Mesenteric fat pad (tissue), 1 donor: ENCODE data around the gene PSPN. TPM values are rescaled to one million over a fixed set of nuclear protein-coding genes. Genes with fewer than 3 reads are reported as not detected.

Experiments
- DNase-seq: peaks from one replicate; pipeline ENCODE4 v3.0.0-alpha.2; 2020; ENCODE audit warnings: low spot score
- microRNA-seq: library from miRNA; unstranded; fragments of <30 nt; microRNA quantifications from one replicate; pipeline ENCODE4 v1.2.0, GENCODE V29; 2020; ENCODE audit warnings: borderline number of aligned reads
- total RNA-seq: library from RNA; stranded (reverse); fragmentation: NEBNext Ultra II Directional; extraction: Animal tissue kit (Norgen Biotek cat#: 25700); gene quantifications from one replicate; pipeline ENCODE4 v1.2.1, GENCODE V29; 2021
- donor health status: DM: yes; HTN: yes; CAD: no.

The PSPN gene
- total RNA-seq, 1 donor from 2014 or later = 0.87 TPM

- no peak for DNase-seq
Observed at GRCh38 chr19:6334490-6335285, 41.0 kb downstream of the PSPN start.

GRCh38 chr19:6333439-6333838 is 42.3 kb downstream of the PSPN start, which contains the start of gene ACER1:
Gene ACER1 (minus strand): TSS chr19:6333612. CDS start chr19:6333551, 61 bp downstream.
- no peak for DNase-seq

- DNase-seq = no peak
Observed at GRCh38 chr19:6326815-6327214, 48.9 kb downstream of the PSPN start.

GRCh38 chr19:6325614-6326013 is 50.1 kb downstream of the PSPN start:
- no peak for DNase-seq

Small RNA genes within 50 kb of the gene (microRNA-seq; reads per million reads assigned to microRNA genes)
- gene MIR3940 = 2.2 reads per million
- gene MIR6790 = not detected
- not detected for gene MIR6885

Other genes with a start within 250 kb of the PSPN start
- not detected for gene ACSBG2, start 240.3 kb downstream of the PSPN start, total RNA-seq
- 62.3 TPM for gene MLLT1, start 96.0 kb downstream of the PSPN start, total RNA-seq
- not detected for gene ACER1, start 42.3 kb downstream of the PSPN start, total RNA-seq
- 59.8 TPM for gene CLPP, start 14.4 kb downstream of the PSPN start, total RNA-seq
- gene ALKBH7, start 3.1 kb downstream of the PSPN start, total RNA-seq = 45.7 TPM
- 39.1 TPM for gene GTF2F1, start 17.2 kb upstream of the PSPN start, total RNA-seq
- 168 TPM for gene KHSRP, start 48.9 kb upstream of the PSPN start, total RNA-seq
- not detected for gene SLC25A41, start 57.8 kb upstream of the PSPN start, total RNA-seq
- 21.5 TPM for gene SLC25A23, start 83.9 kb upstream of the PSPN start, total RNA-seq
- not detected for gene CRB3, start 88.3 kb upstream of the PSPN start, total RNA-seq
- 4.5 TPM for gene DENND1C, start 105.9 kb upstream of the PSPN start, total RNA-seq
- gene TUBB4A, start 126.4 kb upstream of the PSPN start, total RNA-seq = 0.48 TPM
- gene TNFSF9, start 155.1 kb upstream of the PSPN start, total RNA-seq = 1.8 TPM
- not detected for gene CD70, start 215.2 kb upstream of the PSPN start, total RNA-seq